NCI-H2227 treated with DMSO at 0.1 percent for 48 hours (cell line): ENCODE data around the gene CSAD.
"Not testable (repeated sequence)": the region's sequence is repeated elsewhere in the genome, so short reads cannot be mapped to it uniquely, and the experiment has no call there.

ENCODE experiments used
- DNase-seq: peaks from one replicate; lab custom pipeline; 2025; lab: John Stamatoyannopoulos, UW

The CSAD gene

GRCh38 chr12:53180931-53181645, 363 bp upstream of the CSAD start:
- peak; percentile 63 for DNase-seq

GRCh38 chr12:53179687-53180219, 972 bp downstream of the CSAD start:
- DNase-seq: no peak

GRCh38 chr12:53178803-53179202, 1.9 kb downstream of the CSAD start:
- not testable (repeated sequence) for DNase-seq

- DNase-seq: not testable (repeated sequence)
These were observed 3.3 kb downstream of the CSAD start for GRCh38 chr12:53177447-53177846.

GRCh38 chr12:53176750-53177149, 4.0 kb downstream of the CSAD start:
- DNase-seq: no peak

GRCh38 chr12:53174881-53175491, 5.7 kb downstream of the CSAD start:
- no peak for DNase-seq

- DNase-seq: no peak
These were observed 7.5 kb downstream of the CSAD start for GRCh38 chr12:53173085-53173715.

GRCh38 chr12:53172352-53172751, 8.4 kb downstream of the CSAD start:
- no peak for DNase-seq

- no peak for DNase-seq
These were observed 8.9 kb downstream of the CSAD start for GRCh38 chr12:53171725-53172329.

GRCh38 chr12:53170876-53171724, 9.6 kb downstream of the CSAD start:
- DNase-seq: no peak

GRCh38 chr12:53170215-53170614, 10.5 kb downstream of the CSAD start:
- no peak for DNase-seq

GRCh38 chr12:53169644-53170043, 11.1 kb downstream of the CSAD start:
- no peak for DNase-seq

GRCh38 chr12:53166837-53167236, 13.9 kb downstream of the CSAD start:
- DNase-seq: no peak

- not testable (repeated sequence) for DNase-seq
These were observed 17.7 kb downstream of the CSAD start for GRCh38 chr12:53163008-53163407.

GRCh38 chr12:53161119-53161911, 19.4 kb downstream of the CSAD start:
- no peak for DNase-seq

GRCh38 chr12:53160673-53161072, 20.1 kb downstream of the CSAD start:
- no peak for DNase-seq

GRCh38 chr12:53160000-53160399, 20.7 kb downstream of the CSAD start:
- DNase-seq: no peak

- peak; percentile 6 for DNase-seq
These were observed 21.4 kb downstream of the CSAD start for GRCh38 chr12:53159195-53159839.

GRCh38 chr12:53152390-53152789, 28.3 kb downstream of the CSAD start:
- no peak for DNase-seq

GRCh38 chr12:53151039-53151438, 29.7 kb downstream of the CSAD start:
- no peak for DNase-seq
